ENCODE data around the gene PCSK4.

The PCSK4 gene

DNA sequence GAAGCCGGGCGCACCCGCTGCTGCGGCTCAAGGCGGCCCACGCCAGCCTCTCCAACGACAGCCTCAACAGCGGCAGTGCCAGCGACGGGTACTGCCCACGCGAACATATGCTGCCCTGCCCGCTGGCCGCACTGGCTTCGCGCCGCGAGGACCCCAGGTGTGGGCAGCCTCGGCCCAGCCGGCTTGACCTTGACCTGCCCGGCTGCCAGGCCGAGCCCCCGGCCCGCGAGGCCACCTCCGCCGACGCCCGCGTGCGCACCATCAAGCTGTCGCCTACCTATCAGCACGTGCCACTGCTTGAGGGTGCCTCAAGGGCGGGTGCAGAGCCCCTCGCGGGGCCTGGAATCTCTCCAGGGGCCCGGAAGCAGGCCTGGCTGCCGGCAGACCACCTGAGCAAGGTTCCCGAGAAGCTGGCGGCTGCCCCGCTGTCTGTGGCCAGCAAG lies 24.1 kb downstream of the PCSK4 start:
- no peak for DNase-seq (ENCODE audit: extremely low read depth, low read depth)

GRCh38 chr19:1465191-1466016 lies 24.7 kb downstream of the PCSK4 start:
- TF ChIP-seq CTCF (IDR thresholded peaks at IDR 0.05; ENCODE audit: low read depth, low read length): peak; percentile 15
- no peak for DNase-seq (ENCODE audit: extremely low read depth, low read depth)

More for the DNA sequence above, 24.1 kb downstream of the PCSK4 start:
- no peak for TF ChIP-seq CTCF (IDR thresholded peaks at IDR 0.05; ENCODE audit: low read depth, low read length)

- no peak for DNase-seq (ENCODE audit: extremely low read depth, low read depth)
- TF ChIP-seq CTCF (IDR thresholded peaks at IDR 0.05; ENCODE audit: low read depth, low read length): no peak
Measured at GRCh38 chr19:1461862-1462261, 28.3 kb downstream of the PCSK4 start.

GRCh38 chr19:1460033-1460995 lies 29.8 kb downstream of the PCSK4 start:
- no peak for TF ChIP-seq CTCF (IDR thresholded peaks at IDR 0.05; ENCODE audit: low read depth, low read length)
- DNase-seq (ENCODE audit: extremely low read depth, low read depth): no peak

- TF ChIP-seq CTCF (IDR thresholded peaks at IDR 0.05; ENCODE audit: low read depth, low read length): no peak
- no peak for DNase-seq (ENCODE audit: extremely low read depth, low read depth)
Measured at GRCh38 chr19:1459479-1459878, 30.7 kb downstream of the PCSK4 start.

- no peak for TF ChIP-seq CTCF (IDR thresholded peaks at IDR 0.05; ENCODE audit: low read depth, low read length)
- no peak for DNase-seq (ENCODE audit: extremely low read depth, low read depth)
Measured at GRCh38 chr19:1457892-1458291, 32.3 kb downstream of the PCSK4 start.
